H9 (cell line): Measurements from ENCODE around the gene TMEM129. TPM values are rescaled to one million over a fixed set of nuclear protein-coding genes. Genes with fewer than 3 reads are reported as not detected.

Experiments used
- DNase-seq: peaks from one replicate; pipeline ENCODE4 v3.0.0-alpha.2; 2017
- H2AFZ ChIP-seq: one replicate; pipeline ENCODE4 v1.6.1; 2013; ENCODE audit warnings: mild to moderate bottlenecking, low read length, control low read depth, moderate library complexity
- H2AK5ac ChIP-seq: 2 replicates; pipeline ENCODE4 v1.6.1; 2013; ENCODE audit warnings: low read length, control low read depth, mixed read lengths; ENCODE audit not compliant: insufficient read length
- H2BK120ac ChIP-seq: one replicate; pipeline ENCODE4 v1.6.1; 2013; ENCODE audit warnings: low read depth, mild to moderate bottlenecking, low read length, control low read depth, inconsistent platforms; ENCODE audit not compliant: poor library complexity, severe bottlenecking
- H2BK12ac ChIP-seq: 2 replicates; pipeline ENCODE4 v1.6.1; 2013; ENCODE audit warnings: low read length, control low read depth, mixed read lengths, low read depth; ENCODE audit not compliant: insufficient read length
- H2BK15ac ChIP-seq: 2 replicates; pipeline ENCODE4 v1.6.1; 2013; ENCODE audit warnings: low read depth, low read length, control low read depth
- H2BK20ac ChIP-seq: one replicate; pipeline ENCODE4 v1.6.1; 2013; ENCODE audit warnings: low read depth, mild to moderate bottlenecking, low read length, control low read depth, inconsistent platforms; ENCODE audit not compliant: poor library complexity, severe bottlenecking
- H2BK5ac ChIP-seq: 2 replicates; pipeline ENCODE4 v1.6.1; 2013; ENCODE audit warnings: low read length, control low read depth, mixed read lengths; ENCODE audit not compliant: insufficient read length
- H3K14ac ChIP-seq: 2 replicates; pipeline ENCODE4 v1.6.1; 2013; ENCODE audit warnings: low read length, control low read depth; ENCODE audit not compliant: insufficient read depth
- H3K18ac ChIP-seq: 2 replicates; pipeline ENCODE4 v1.6.1; 2013; ENCODE audit warnings: low read depth, mild to moderate bottlenecking, mixed read lengths, low read length, control low read depth; ENCODE audit not compliant: insufficient read length
- H3K23ac ChIP-seq: 2 replicates; pipeline ENCODE4 v1.6.1; 2013; ENCODE audit warnings: low read length, control low read depth, mixed read lengths, low read depth; ENCODE audit not compliant: insufficient read length
- H3K23me2 ChIP-seq: 2 replicates; pipeline ENCODE4 v1.6.1; 2013; ENCODE audit warnings: low read depth, mild to moderate bottlenecking, mixed read lengths, low read length, control low read depth; ENCODE audit not compliant: insufficient read length, poor library complexity, severe bottlenecking
- H3K27ac ChIP-seq: 2 replicates; pipeline ENCODE4 v1.5.1; 2013; ENCODE audit warnings: low read length, control low read depth, mixed read lengths, low read depth; ENCODE audit not compliant: insufficient read length
- H3K27me3 ChIP-seq: 2 replicates; pipeline ENCODE4 v1.6.1; 2013; ENCODE audit warnings: low read length, control low read depth, inconsistent platforms; ENCODE audit not compliant: insufficient read depth
- H3K4ac ChIP-seq: 2 replicates; pipeline ENCODE4 v1.6.1; 2013; ENCODE audit warnings: low read depth, mild to moderate bottlenecking, control low read depth, inconsistent platforms, low read length, moderate library complexity
- H3K4me1 ChIP-seq: 2 replicates; pipeline ENCODE4 v1.6.1; 2013; ENCODE audit warnings: low read length, control low read depth, inconsistent platforms; ENCODE audit not compliant: insufficient read depth
- H3K4me2 ChIP-seq: 2 replicates; pipeline ENCODE4 v1.6.1; 2013; ENCODE audit warnings: low read length, control low read depth, mixed read lengths; ENCODE audit not compliant: insufficient read length, insufficient read depth
- H3K56ac ChIP-seq: 2 replicates; pipeline ENCODE4 v1.6.1; 2013; ENCODE audit warnings: low read depth, mild to moderate bottlenecking, mixed read lengths, low read length, control low read depth; ENCODE audit not compliant: insufficient read length
- H3K79me1 ChIP-seq: 2 replicates; pipeline ENCODE4 v1.6.1; 2013; ENCODE audit warnings: low read depth, mild to moderate bottlenecking, moderate library complexity, low read length, control low read depth, inconsistent platforms; ENCODE audit not compliant: insufficient read depth, poor library complexity, severe bottlenecking
- H3K79me2 ChIP-seq: 2 replicates; pipeline ENCODE4 v1.6.1; 2013; ENCODE audit warnings: low read length, control low read depth, inconsistent platforms; ENCODE audit not compliant: insufficient read depth
- H3K9ac ChIP-seq: 2 replicates; pipeline ENCODE4 v1.6.1; 2013; ENCODE audit warnings: low read length, control low read depth, mixed read lengths; ENCODE audit not compliant: insufficient read length; ENCODE audit errors: extremely low read depth
- H3K9me3 ChIP-seq: one replicate; pipeline ENCODE4 v1.6.1; 2013; ENCODE audit warnings: low read depth, low read length, inconsistent platforms; ENCODE audit not compliant: control insufficient read depth
- H3T11ph ChIP-seq: one replicate; pipeline ENCODE4 v1.6.1; 2013; ENCODE audit warnings: mild to moderate bottlenecking, low read length, control low read depth, inconsistent platforms
- H4K20me1 ChIP-seq: one replicate; pipeline ENCODE4 v1.6.1; 2013; ENCODE audit not compliant: control insufficient read depth, insufficient read length, insufficient read depth
- H4K5ac ChIP-seq: 2 replicates; pipeline ENCODE4 v1.6.1; 2013; ENCODE audit warnings: low read depth, mild to moderate bottlenecking, mixed read lengths, low read length, control low read depth; ENCODE audit not compliant: insufficient read length
- H4K8ac ChIP-seq: replicated peaks from 2 replicates; pipeline ENCODE4 v1.6.1; 2013; ENCODE audit warnings: low read length, control low read depth, mixed read lengths, low read depth; ENCODE audit not compliant: insufficient read length
- H4K91ac ChIP-seq: 2 replicates; pipeline ENCODE4 v1.6.1; 2013; ENCODE audit warnings: low read depth, mild to moderate bottlenecking, moderate library complexity, mixed read lengths, low read length, control low read depth; ENCODE audit not compliant: insufficient read length
- H3K27ac Mint-ChIP-seq, 3 experiments: 2 replicates in 2 of 3; 3 replicates in 1 of 3; pipeline ENCODE4 v1.8.0; 2020 to 2021; ENCODE audit warnings: mixed read lengths in 3 of 3, mild to moderate bottlenecking in 1 of 3, moderate library complexity in 1 of 3
- H3K27me3 Mint-ChIP-seq: 2 replicates; pipeline ENCODE4 v1.8.0; 2021; ENCODE audit warnings: low read depth, mild to moderate bottlenecking, moderate library complexity, mixed read lengths
- H3K36me3 Mint-ChIP-seq, 3 experiments: 2 replicates in 2 of 3; 3 replicates in 1 of 3; pipeline ENCODE4 v1.8.0; 2020 to 2021; ENCODE audit warnings: low read depth in 3 of 3, mixed read lengths in 3 of 3; ENCODE audit not compliant: insufficient read depth in 1 of 3
- H3K4me1 Mint-ChIP-seq, 2 experiments: 2 replicates each; pipeline ENCODE4 v1.8.0; 2020; ENCODE audit warnings: mixed read lengths in 2 of 2
- H3K4me3 Mint-ChIP-seq, 2 experiments: 2 replicates in 1 of 2; 3 replicates in 1 of 2; pipeline ENCODE4 v1.8.0; 2020 to 2021; ENCODE audit warnings: mild to moderate bottlenecking in 2 of 2, mixed read lengths in 2 of 2, moderate library complexity in 1 of 2
- H3K9me3 Mint-ChIP-seq, 2 experiments: 2 replicates in 1 of 2; 3 replicates in 1 of 2; pipeline ENCODE4 v1.8.0; 2020; ENCODE audit warnings: mild to moderate bottlenecking in 2 of 2, mixed read lengths in 2 of 2, moderate library complexity in 1 of 2
- CTCF ChIP-seq: fragments of 200-600 bp; sonication (generic); conservative IDR thresholded peaks from 3 replicates; pipeline ENCODE4 v1.8.0; 2021; ENCODE audit warnings: antibody characterized with exemption, mild to moderate bottlenecking
- WGBS: extraction: QIAGEN DNeasy Blood & Tissue Kit; methylation state at CpG from one replicate; pipeline ENCODE4 v1.1.7; 2013; ENCODE audit warnings: missing lambda C conversion rate, low lambda C conversion rate, mixed read lengths; ENCODE audit not compliant: insufficient read length; ENCODE audit errors: extremely low coverage; 5-methylcytosine and 5-hydroxymethylcytosine counted together
- total RNA-seq: library from RNA; stranded (reverse); gene quantifications from 2 replicates; pipeline ENCODE4 v1.2.1, GENCODE V29; 2021

Gene TMEM129
- total RNA-seq, 1 experiment from 2014 or later = 27.3 TPM

- no peak overlapping the region for H3K4ac ChIP-seq
- peaks cover 74 to 100% (median 98%) of the 10 kb centered on the region in 3 experiments for H3K36me3 Mint-ChIP-seq
- H3K56ac ChIP-seq = no peak overlapping the region
- peaks cover 19 to 20% of the 10 kb centered on the region in 2 experiments for H3K9me3 Mint-ChIP-seq
- no peak overlapping the region for H3K4me2 ChIP-seq
- no peak overlapping the region for H2BK20ac ChIP-seq
- H2BK15ac ChIP-seq = no peak overlapping the region
- H3K27me3 Mint-ChIP-seq = no peaks in the 10 kb centered on the region
- no peak overlapping the region for H4K8ac ChIP-seq
- no peaks in the 10 kb centered on the region for H3K4me1 ChIP-seq
- H4K20me1 ChIP-seq = no peaks in the 10 kb centered on the region
- peaks cover 13% of the 10 kb centered on the region for H3K9me3 ChIP-seq
- H2AFZ ChIP-seq = no peak overlapping the region
- H3T11ph ChIP-seq = no peak overlapping the region
- no peak overlapping the region for H3K23ac ChIP-seq
- H4K5ac ChIP-seq = no peak overlapping the region
- no peak overlapping the region for H2BK12ac ChIP-seq
- H3K4me1 Mint-ChIP-seq = no peaks in the 10 kb centered on the region
- no peak overlapping the region for H3K27ac Mint-ChIP-seq
- H3K23me2 ChIP-seq = no peaks in the 10 kb centered on the region
- H3K14ac ChIP-seq = no peak overlapping the region
- no peak overlapping the region for H4K91ac ChIP-seq
- no peaks in the 10 kb centered on the region for H3K79me1 ChIP-seq
- H2BK5ac ChIP-seq = no peak overlapping the region
- no peak overlapping the region for H3K27ac ChIP-seq
- H3K27me3 ChIP-seq = no peaks in the 10 kb centered on the region
- H3K4me3 Mint-ChIP-seq = no peak overlapping the region; a peak in 1 of 5 replicates
- no peak for TF ChIP-seq CTCF
- no peak overlapping the region for H3K9ac ChIP-seq
- H3K79me2 ChIP-seq = no peaks in the 10 kb centered on the region
- no CpG with 5 or more reads among the region's 13 CpGs for WGBS
- H3K18ac ChIP-seq = no peak overlapping the region
- DNase-seq = no peak
- no peak overlapping the region for H2BK120ac ChIP-seq
- H2AK5ac ChIP-seq = no peak overlapping the region
These were observed 15.7 kb upstream of the TMEM129 start for GRCh38 chr4:1736812-1737211.
